Panc1 (cell line): ENCODE results near the gene PARD6B.

Source experiments
- POLR2AphosphoS5 ChIP-seq: IDR thresholded peaks from 2 replicates; pipeline ENCODE4 v1.6.1; 2012; ENCODE audit warnings: mild to moderate bottlenecking, low read depth, low read length, moderate library complexity
- TF ChIP-seq, protein P1 (sequence below): fragments of 450-650 bp; IDR thresholded peaks from 2 replicates; pipeline ENCODE4 v1.5.1; 2017; ENCODE audit warnings: mild to moderate bottlenecking
- TF ChIP-seq, protein P2 (sequence below), 2 experiments: IDR thresholded peaks; 2 replicates each; pipeline ENCODE4 v1.6.1; 2011 to 2012; ENCODE audit warnings: low read depth in 2 of 2, control low read depth in 1 of 2, low read length in 1 of 2, mild to moderate bottlenecking in 1 of 2, moderate library complexity in 1 of 2; ENCODE audit not compliant: insufficient read depth in 1 of 2

DNA sequence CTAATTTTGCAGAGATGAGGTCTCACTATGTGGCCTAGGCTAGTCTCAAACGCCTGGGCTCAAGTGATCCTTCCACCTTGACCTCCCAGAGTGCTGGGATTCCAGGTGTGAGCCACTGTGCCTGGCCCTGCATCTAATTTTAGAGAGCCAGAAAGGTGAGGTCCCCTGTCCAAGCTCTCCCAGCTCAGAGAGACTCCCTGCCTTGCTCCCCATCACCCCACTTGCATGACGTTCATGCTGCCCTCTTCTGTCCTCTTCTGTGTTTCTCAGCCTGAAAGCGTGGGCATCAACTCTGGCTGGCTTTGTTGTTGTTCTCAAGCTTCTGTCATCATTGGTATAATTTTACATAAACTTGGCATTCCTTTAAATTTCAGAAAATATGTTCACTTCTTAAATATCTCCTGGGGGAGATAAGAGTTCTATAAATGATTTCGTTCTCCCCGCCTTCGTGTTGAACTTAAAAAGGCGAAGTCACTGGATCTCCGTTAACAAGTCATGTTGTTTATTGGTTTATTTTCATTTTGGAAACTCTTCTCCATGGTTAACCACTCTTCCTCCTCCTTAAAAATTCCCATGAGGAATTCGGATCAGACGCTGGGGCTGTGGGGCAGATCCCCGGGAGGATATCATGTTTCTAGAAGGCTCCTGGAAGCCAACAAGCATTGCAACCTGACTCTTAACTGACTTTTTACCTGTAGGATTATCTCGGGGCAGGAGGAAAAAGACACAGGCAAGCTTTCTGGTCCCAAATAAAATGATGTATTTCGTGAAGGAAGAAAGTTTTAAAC is 13.2 kb upstream of the PARD6B start:
- TF ChIP-seq, protein P1, sequence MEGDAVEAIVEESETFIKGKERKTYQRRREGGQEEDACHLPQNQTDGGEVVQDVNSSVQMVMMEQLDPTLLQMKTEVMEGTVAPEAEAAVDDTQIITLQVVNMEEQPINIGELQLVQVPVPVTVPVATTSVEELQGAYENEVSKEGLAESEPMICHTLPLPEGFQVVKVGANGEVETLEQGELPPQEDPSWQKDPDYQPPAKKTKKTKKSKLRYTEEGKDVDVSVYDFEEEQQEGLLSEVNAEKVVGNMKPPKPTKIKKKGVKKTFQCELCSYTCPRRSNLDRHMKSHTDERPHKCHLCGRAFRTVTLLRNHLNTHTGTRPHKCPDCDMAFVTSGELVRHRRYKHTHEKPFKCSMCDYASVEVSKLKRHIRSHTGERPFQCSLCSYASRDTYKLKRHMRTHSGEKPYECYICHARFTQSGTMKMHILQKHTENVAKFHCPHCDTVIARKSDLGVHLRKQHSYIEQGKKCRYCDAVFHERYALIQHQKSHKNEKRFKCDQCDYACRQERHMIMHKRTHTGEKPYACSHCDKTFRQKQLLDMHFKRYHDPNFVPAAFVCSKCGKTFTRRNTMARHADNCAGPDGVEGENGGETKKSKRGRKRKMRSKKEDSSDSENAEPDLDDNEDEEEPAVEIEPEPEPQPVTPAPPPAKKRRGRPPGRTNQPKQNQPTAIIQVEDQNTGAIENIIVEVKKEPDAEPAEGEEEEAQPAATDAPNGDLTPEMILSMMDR, result no peak; the same call in 1 of the 2 replicates
- TF ChIP-seq POLR2AphosphoS5, result no peak
- TF ChIP-seq, protein P2, sequence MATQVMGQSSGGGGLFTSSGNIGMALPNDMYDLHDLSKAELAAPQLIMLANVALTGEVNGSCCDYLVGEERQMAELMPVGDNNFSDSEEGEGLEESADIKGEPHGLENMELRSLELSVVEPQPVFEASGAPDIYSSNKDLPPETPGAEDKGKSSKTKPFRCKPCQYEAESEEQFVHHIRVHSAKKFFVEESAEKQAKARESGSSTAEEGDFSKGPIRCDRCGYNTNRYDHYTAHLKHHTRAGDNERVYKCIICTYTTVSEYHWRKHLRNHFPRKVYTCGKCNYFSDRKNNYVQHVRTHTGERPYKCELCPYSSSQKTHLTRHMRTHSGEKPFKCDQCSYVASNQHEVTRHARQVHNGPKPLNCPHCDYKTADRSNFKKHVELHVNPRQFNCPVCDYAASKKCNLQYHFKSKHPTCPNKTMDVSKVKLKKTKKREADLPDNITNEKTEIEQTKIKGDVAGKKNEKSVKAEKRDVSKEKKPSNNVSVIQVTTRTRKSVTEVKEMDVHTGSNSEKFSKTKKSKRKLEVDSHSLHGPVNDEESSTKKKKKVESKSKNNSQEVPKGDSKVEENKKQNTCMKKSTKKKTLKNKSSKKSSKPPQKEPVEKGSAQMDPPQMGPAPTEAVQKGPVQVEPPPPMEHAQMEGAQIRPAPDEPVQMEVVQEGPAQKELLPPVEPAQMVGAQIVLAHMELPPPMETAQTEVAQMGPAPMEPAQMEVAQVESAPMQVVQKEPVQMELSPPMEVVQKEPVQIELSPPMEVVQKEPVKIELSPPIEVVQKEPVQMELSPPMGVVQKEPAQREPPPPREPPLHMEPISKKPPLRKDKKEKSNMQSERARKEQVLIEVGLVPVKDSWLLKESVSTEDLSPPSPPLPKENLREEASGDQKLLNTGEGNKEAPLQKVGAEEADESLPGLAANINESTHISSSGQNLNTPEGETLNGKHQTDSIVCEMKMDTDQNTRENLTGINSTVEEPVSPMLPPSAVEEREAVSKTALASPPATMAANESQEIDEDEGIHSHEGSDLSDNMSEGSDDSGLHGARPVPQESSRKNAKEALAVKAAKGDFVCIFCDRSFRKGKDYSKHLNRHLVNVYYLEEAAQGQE (IDR thresholded peaks at IDR 0.05; ENCODE audit: insufficient read depth in 1 of 2, low read depth in 2 of 2, low read length in 1 of 2), result no peak
